ENCODE data around the gene LINGO4.

- no peak for TF ChIP-seq POLR2A (IDR thresholded peaks at IDR 0.05; ENCODE audit: low read length)
- TF ChIP-seq GATA1 (IDR thresholded peaks at IDR 0.05; ENCODE audit: low read depth, low read length), result no peak
Measured at GRCh38 chr1:151805066-151805820, at the start of gene LINGO4.

Data from erythroblast (primary cell).